CD4-positive, alpha-beta T cell treated with Interleukin-15 for 4 hours (primary cell): Measurements from ENCODE around the gene KLF13.
A peak's percentile ranks its signal among the peaks of the same experiment; 100 is the strongest.

Experiments used
- DNase-seq: peaks from one replicate; pipeline ENCODE4 v3.0.0-alpha.2; 2020; ENCODE audit warnings: low spot score

KLF13 gene

DNA sequence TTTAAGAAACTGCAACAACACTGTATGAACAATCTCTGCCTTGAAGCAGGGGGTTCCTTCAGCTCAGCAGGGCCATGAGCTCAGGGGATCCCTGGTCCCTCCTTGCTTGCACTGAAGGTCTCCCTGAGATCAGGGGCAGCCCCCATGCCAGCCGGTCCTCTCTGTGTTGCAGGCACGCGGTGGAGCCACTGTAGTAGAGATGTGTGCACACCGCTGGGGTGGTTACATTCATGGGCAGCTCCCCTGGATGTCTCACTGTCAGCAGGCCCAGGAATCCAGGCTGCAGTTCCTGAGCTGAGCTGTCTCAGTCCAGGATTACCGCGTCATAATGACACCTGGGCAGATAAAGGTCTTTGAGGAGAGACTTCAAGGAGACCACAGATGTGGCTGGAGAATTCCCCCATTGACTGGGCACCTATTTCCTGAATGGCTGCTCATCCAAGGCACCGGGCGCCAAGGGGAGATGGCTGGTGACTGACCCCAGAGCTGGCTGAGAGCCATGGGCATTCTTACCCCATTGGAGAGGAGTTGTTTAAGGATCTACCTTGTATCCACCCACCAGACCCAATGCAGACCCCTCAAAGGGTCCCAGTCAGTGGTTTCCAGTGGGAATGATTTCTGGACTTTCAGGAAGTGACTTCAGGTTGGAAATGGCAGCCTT is 10.4 kb upstream of the KLF13 start:
- DNase-seq: no peak

DNA sequence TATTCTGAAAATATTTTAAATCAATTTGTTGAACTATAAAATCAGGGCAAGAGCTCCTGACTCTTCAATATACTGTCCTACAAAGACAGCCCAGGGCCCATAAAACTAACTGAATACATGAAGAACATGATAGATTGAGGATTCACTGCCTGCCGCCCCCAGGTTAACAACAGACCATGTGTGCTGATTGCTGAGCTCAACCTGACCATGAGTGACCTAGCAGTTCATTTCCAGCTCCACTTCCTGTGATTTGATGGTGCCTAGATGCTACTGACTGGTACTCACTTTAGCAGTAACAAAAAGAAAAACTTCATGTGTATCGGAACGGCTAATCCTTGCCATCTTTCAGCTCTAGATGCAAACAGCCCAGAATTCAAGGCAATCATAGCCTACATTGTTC is 9.6 kb upstream of the KLF13 start:
- no peak for DNase-seq

DNA sequence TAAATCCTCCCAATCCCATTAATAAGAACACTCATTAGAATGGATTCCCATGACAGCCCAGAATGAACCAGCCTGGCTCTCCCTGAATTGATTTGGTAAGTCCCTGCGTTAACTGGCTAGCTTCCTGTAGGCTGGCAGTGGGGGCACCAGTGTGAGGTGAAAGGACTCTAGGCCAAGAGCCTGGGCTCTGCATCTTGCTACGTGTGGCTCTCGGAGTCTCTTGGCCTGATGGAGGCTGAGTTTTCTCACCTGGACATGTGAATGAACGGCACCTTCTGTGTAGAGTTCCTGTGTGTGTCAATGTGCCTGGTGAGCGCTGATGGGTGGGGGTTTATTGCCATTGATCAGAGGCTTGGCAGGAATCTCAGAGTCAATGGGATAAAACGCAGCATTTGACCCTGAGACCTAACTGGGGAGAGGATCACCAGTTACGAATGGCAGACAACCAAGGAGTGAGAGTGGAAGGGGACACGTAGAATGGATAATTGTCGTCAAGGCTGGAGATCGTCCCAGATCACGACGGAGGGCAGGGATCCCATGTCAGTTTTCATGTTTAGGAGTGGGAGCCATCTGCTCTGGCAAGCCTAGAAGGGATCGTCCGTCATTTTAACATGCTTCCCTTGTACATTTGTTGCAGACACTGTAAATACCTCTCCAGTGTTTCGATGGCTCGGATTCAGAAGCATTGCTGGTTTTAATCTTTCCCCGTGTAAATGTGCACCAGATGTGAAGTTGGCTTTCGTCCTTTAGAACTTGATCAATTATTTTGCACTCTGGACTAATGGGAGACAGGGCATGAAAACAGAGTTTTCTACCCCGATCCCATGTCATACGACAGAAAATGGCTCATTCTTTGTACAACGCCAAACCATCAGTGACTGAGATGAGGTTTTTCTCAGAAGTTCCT is 9.0 kb upstream of the KLF13 start:
- DNase-seq: no peak

DNA sequence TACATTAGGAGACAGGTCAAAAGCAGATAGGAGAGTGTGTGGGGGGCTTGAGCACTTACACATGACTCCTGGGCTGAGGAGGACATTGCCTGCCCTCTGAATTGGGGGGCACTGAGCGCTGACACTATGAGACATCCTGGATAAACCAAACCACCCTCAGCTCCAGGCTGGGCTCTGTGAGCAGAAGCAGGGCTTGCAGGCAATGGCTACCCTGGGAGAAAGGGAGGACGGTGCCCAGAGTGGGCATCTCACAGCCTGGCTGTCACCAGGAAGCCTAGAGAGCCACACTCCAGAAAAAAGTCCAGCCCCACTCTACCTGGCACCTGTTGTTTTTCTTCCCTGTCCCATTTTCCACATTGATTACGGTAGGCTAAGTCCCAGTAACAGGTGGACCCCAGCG is 8.2 kb upstream of the KLF13 start:
- no peak for DNase-seq

DNA sequence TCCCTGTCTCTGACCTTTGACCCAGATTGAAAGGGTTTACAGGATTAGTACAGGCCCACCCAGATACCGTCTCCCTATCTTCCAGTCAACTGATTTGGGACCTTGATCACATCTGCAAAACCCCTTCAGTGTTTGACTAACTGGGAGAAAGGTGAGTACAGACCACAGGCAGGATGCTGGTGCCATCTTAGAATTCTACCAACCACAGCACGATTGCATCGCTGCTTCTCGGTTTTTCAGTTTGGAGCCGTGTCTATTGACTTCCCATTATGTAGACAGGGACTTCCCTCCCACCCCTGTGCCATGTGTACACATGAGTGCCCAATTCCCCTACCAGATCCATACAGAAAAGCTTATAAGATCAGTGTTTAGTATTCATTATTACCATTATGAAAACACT is 6.6 kb upstream of the KLF13 start:
- no peak for DNase-seq

DNA sequence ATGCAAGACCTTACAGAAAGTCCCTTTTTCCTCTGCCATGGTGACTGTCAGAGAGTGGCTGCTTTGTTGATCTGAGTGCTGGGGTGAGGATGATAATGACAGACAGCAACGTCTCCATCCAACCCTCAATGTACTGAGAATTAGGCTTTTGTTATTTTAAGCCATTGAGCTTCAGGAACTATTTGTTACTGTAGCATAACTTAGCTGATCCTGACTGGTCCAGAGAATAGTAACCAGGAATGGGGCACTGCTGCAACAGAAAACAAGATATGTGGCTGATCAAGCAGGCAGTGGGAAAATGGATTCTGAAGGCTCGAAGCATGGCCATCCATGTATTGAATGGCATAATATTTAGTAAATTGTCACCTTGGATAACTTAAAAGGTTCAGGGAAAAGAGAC is 5.2 kb upstream of the KLF13 start:
- no peak for DNase-seq

DNA sequence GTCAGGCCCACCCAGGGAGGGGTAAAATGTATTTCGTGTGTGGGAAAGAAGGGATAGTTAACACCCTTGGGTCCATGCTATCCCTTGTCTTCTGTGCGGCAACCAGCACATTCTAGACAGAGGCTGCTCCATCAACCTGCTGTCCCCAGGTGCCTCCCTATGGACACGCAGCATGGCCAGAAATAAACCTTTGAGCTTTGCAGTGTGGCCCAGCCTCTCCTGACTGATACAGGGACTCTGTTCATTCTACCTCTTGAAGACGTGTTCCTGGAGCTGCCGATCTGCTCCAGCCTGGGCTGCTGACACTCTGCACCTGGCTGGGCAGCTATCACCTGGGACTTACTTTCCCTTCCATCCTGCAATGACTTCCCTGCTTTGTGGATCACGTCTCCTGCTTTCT is 4.1 kb upstream of the KLF13 start:
- DNase-seq: no peak

DNA sequence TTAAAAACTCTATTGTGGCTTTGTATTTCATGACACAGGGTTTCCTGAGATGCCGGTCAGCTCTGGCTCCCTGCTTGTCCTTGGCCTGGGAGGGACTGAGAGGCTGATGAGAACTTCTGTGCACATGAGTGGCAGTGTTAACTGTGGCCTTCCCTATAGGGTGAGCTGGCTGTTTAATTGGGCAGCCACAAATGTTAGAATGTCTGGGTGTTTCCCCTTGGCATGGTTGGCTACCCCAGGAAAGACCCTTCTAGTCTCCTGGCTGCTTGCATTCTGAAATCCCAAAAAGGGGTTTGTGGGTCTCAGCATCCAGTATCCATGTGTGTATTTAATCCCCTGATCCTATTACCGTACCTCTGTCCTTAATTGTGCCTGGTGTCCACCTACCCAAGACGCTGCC is 3.0 kb upstream of the KLF13 start:
- no peak for DNase-seq

DNA sequence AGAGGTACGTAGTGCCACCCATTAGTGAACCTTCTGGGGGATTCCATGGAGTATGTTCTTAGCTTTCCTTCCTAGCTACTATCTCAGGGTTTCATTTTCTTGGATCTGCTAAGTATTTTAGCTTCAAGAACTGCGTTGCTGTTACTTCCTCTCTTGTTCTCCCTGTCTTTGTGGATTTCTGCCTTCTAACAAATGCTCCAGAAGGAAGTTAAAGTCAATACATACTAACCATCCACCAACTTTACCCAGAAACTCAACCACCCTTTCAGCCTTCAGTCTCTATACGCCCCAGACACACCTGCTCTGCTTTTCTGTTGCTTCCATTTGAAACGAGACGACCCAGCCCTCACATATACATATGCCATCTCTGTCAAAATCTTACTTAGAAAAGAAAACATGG is 2.4 kb upstream of the KLF13 start:
- DNase-seq: no peak

DNA sequence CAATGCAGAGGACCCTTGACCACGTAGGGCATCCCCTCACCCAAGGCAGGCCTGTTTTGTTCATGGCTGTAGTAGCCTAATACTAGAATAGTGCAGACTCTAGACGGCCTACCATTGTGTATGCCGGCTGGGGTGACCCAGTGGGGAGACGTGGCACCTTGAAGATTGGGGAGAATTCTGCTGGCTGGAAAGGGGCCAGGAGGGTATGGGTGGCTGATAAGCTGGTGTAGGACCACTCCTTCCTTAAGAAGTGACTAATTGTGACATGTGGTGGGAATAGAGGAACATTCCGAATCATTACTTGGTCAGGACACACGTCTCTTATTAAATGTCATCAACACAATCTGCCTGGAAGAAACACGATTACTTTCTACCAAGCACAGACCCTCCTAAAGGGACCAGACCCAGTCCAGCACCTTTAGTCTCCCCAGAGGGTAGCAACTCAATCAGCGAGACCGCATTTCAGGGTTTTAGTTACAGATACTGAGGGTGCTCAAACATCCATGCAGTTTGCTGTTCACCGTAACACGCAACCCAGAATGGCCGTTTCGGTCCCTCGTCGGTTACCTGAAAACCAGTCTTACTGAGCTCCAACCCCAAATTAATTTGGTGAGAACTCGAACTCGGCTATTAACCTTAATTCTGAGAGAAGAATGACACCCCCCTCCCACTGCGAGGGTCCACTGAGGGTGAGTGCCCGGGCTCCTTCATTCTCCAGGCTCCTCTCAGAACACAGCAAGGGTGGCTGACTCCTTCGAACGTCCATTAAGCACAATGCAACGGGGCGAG is 1.6 kb upstream of the KLF13 start:
- DNase-seq: no peak

DNA sequence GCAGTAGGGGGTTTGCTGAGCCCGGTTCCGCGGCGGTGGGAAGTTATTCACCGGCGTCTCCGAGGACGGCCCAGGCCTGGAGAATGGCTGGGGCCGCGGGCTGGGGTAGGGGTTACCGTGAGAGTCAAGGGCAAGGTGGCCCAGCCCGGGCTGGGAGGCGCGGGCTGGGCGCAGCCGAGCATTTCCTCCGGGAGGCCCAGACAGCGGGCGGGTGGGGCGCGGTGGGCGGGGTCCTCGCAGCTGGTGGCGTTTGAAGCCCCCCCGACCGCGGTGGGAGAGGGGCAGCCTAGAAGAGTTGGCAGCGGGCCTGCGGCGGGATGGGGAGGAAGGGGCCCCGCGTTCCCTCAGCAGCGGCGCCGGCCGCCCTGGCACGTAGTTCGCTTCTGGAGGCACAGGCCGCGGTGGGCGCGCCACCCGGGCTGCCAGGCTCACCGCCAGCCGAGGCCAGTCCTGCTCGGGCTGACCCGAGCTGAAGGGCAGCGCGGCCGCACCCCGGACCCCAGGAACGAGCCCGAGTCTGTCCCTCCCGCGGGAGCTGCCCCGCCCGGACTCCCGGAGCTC is 960 bp upstream of the KLF13 start:
- peak; percentile 66 for DNase-seq

DNA sequence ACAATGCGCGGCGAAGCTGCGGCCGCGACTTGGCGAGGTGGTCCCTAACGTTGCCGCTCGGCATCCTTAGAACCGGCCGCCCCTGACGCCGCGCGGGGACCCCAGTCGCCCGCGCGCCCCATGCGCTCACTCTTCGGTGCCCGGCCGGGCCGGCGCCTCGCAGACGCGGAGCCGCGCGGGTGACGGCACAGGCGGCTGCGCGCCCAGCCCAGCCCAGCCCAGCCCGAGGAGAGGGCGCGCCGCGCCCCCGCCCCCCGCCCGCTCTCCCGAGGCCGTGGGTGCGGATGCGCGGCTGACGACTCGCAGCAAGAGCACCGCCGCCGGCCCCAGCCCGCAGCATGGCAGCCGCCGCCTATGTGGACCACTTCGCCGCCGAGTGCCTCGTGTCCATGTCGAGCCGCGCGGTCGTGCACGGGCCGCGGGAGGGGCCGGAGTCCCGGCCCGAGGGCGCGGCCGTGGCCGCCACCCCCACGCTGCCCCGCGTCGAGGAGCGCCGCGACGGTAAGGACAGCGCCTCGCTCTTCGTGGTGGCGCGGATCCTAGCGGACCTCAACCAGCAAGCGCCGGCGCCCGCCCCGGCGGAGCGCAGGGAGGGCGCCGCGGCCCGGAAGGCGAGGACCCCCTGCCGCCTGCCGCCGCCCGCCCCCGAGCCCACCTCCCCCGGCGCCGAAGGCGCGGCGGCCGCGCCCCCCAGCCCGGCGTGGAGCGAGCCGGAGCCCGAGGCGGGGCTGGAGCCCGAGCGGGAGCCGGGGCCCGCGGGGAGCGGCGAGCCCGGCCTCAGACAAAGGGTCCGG is 437 bp downstream of the KLF13 start:
- peak; percentile 74 for DNase-seq

DNA sequence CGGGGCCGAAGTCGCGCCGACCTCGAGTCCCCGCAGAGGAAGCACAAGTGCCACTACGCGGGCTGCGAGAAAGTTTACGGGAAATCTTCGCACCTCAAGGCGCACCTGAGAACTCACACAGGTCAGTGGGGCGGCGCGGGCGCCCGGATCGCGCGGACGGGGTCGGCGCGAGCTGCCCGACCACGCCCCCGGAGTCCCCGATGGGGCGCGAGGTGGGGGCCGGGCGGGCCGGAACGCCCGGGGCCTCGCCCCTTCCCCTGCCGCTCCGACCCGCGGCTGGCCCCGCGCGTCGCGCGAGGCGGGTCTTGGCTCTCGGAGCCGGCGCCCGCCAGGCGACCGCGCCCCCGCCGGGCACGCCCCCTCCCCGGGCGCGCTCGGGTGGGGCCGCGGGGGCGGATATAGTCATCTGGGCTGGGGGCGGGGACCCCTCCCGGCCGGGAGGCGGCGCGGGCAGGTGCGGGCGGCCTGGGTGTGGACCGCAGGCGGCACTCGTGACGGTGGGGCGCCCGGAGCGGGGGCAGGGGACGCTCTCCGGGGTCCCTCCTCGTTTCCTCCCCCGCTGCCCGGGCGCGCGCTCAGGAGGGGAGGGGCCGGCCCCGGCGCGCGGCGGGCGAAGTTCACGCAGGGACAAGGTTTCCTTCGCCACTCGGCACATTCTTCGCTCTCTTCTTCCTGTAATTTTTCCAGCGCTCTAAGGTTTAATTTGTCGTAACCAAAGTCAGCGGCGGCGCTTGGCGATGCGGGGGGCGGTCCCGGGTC is 1.2 kb downstream of the KLF13 start:
- peak; percentile 81 for DNase-seq

DNA sequence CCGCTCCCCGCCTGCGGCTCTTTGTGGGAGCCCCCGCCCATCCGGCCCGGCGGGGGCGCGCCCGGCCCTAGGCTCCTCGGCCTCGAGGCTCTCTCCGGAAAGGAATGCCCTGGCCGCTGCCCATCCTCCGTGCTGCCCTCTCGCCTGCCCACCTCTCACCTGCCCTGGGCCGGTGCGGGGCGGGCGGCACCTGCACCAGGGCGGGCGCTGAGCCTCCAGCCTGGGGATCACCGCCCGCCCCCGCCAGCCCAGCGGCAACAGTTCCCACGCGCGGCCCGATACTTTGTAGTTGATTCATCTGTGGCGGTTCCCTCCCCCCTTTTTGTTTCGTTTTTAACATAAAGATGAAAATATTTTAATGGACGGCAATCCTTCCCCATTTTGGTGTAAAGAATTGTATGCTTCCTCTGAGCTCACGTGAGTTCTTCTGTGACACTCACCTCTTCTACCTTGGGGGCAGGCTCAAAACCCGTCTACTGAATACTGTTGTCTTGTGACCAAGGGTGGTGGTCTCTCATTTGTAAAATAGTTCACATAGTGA is 1.9 kb downstream of the KLF13 start:
- DNase-seq: peak; percentile 67

DNA sequence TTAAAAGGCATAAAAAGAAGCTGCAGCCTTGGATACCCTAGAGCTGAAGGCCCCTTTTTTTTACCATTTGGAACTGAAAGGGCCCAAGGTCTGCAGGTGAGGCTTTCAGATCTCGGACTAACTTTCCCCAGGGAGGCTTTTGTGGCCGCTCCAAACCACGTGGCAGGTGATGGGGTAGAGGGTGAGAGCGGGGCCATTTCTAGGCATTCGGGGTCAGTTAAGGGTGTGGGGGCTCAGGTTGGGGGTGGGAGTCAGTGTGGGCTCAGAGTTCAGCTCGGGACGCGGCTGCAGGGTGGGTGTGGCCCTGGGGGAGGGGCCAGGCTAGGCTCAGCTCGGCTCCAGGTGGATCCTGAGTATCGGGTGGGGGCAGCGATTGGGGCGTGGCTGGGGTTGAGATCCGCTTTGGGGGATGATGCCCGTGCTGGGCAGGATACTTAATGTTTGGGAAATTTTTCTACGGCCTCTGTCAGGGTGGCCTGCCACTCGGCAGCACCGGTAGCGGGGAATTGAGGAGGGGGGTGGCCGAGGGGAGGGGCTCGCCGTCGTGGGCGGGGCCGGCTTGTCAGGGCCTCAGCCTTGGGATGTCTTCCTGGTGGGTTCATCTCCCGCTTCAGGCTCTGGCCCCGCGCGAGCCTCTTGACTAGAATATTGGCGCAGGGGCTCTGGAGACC is 2.5 kb downstream of the KLF13 start:
- DNase-seq: peak; percentile 28

DNA sequence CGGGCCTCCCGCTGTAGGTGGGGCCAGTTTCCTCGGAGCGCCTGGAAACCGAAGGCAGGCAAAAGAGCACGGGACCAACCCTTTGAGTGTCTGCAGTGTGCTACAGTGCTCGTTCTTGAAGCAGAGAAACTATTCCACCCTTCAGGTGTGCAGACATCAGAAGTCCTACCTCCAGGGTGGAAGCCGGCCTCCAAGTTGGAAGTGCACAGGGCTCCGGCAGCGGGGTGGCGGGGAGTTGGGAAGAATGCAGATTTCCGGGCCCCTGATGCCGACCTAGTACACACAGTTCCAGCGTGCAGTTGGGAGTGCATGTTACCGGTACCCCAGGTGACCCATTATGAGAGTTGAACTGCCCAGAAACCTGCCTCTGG is 3.0 kb downstream of the KLF13 start:
- no peak for DNase-seq

DNA sequence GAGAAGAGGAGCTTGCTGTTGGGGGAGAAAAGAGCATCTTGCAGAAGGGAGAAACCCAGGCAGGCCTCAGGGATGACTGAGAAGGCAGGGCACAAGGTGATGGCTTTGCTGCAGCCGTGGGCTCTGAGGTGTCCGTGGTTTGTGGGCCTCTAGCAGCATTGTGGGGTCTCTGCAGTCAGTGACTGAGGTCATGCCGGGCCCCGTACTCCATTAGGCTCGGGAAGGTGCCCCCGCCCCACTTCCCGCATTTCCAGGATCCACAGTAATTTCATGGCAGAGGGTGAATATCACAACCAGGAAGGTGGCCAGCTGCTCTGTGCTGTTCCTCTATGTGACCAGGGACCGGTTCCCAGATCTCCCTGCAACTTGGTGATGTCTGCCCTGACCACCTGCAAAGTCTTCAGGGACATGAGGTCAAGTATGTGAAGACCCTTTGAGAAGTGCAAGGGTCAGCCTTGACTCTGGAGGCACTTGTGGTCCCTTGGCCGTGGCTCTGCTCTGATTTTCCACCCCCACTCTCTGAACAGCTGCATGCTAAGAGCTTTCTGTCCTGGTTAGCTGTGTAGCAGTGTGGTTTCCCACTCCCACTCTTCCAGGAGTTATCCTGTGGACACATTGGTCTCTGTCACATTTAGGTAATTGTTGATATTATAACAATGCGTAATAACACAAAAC is 3.6 kb downstream of the KLF13 start:
- no peak for DNase-seq

DNA sequence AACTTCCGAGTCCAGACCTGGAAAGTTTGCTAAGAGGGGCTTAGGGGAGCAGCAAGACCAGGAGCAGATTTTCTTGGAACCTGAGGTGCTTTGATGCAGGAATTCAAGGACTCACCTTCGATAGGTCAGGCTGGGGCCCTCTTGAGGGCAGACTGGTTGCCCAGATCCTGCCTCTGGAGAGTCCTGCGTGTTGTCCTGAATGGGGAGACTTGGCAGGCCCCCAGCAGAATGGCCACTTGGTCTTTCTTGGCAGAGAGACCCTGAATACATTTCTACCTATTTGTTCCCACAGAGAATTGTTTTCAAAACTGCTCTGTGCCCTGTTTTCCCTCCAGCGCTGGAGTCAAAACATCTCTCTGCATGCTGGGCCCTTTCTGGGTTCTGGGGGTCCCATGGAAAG is 4.2 kb downstream of the KLF13 start:
- DNase-seq: no peak

DNA sequence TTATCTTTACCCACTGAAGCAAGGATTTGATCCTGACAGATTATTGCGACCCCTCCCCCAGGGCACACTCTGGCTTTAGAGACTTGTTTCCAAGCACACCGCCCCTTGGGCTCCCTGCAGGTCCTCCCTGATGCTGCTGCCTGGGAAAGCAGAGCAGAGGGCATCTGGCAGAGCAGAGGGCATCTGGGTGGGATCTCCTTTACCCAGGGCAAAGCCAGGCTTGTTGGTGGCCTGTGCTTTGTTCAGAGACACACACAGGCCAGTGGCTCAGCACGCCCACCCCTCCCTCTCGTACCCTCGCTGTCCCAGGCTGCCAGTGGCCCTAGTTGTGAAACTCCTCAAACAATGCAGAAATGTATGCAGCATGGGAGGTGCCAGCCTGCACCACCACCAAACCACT is 4.8 kb downstream of the KLF13 start:
- no peak for DNase-seq
